GM19035 (cell line): ENCODE results near the gene TNFRSF25.

Source experiments
- ATAC-seq: cut with Tn5 transposase; IDR thresholded peaks from one replicate; pipeline ENCODE4 v1.9.1; 2021; ENCODE audit not compliant: unreplicated experiment

Gene TNFRSF25

DNA sequence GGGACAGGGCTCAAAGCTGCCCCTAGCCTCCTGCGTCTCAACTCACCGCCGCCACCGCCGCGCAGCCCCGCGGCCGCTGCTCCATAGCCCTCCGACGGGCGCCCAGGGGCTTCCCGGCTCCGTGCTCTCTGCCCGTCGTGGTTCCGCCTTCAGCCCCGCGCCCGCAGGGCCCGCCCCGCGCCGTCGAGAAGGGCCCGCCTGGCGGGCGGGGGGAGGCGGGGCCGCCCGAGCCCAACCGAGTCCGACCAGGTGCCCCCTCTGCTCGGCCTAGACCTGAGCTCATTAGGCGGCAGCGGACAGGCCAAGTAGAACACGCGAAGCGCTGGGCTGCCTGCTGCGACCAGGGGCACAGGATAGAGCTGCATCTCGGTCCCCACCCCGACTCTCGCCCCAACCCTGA is at the start of gene TNFRSF25:
TNFRSF25 (minus strand) TSS at position 151 of the 400 bp plus-strand sequence; CDS start at position 85, 66 bp downstream.
- no peak for ATAC-seq

GRCh38 chr1:6515771-6516170 is 49.8 kb upstream of the TNFRSF25 start:
- ATAC-seq: no peak

DNA sequence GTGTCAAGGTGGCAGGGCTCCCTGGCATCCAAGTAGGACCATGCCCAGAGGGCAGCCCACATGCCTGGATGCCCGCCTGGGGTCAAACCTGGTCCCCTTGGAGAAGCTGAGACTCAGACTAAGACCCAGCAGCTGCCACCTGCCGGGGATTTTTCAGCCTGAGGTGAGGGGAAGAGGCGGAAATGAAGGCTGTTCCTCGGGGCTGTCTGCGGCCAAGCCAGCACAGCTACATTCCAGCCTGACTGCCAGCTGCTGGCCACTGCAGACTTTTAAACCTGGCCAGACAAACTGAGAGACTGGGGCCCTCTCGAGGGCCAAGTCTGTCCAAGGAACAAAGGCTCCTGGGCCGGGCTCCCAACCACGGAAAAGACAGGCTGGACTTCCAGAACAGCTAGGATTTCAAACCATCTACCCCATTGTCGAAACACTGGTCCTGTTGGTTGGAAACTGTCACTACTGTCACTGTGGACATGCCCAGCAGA is 47.4 kb upstream of the TNFRSF25 start:
- ATAC-seq: no peak

- no peak for ATAC-seq
These were observed 46.9 kb upstream of the TNFRSF25 start for GRCh38 chr1:6512908-6513280.

GRCh38 chr1:6512245-6512907 is 46.4 kb upstream of the TNFRSF25 start:
- no peak for ATAC-seq

GRCh38 chr1:6511561-6512244 is 45.7 kb upstream of the TNFRSF25 start:
- no peak for ATAC-seq

- ATAC-seq: no peak
These were observed 45.1 kb upstream of the TNFRSF25 start for GRCh38 chr1:6511056-6511455.

GRCh38 chr1:6510493-6510892 is 44.5 kb upstream of the TNFRSF25 start:
- no peak for ATAC-seq

GRCh38 chr1:6509919-6510291 is 43.9 kb upstream of the TNFRSF25 start:
- ATAC-seq: no peak

DNA sequence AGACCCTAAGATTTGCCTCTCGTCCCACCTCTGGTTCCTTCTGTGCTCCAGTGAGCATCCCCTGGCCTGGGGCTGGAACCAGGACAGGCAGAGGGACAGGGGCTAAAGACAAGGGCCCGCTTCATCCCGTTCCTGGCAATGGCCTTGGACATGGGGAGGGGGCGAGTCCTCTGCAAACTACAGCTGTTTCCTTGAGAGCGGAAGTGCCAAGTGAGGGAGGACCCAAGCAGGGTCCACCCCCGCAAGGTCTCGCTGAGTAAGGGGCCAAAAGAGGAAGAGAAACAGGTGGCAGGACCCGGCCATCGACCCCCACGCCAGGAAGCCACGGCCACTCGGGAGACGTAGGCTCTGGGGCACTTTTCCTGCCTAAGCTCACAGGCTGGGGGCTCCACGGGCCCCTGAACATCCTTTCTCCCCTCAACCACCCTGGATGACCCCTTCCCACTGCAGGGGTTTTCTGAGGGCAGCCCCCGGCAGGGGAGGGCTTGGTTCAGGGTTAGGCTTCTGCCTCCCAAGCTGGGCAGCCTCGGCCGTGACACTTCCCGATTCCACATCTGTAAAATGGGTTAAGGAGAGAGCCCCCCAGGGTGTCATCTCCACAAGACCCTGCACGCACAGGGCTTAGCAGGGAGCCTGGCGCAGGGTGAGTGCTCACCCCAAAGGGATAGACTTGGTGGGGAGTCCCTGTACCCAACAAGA is 43.4 kb upstream of the TNFRSF25 start:
- no peak for ATAC-seq

DNA sequence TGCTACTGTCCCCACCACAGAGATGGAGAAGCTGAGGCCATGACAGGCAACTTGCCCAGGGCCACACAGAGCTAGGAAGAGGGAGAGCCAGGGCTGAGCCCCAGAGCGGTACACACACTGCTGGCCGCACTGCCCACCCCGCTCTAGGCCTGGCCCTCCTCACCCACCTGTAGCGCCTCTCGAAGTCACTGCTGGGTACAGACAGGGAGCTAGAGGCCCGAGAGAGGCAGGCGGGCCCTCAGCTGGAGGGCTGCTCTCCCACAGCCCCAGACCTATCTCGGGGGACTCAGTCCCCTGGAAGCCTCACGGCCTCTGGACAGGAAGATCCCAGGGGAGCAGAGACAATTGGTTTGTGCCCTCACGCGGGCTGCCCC is 42.8 kb upstream of the TNFRSF25 start:
- no peak for ATAC-seq

- ATAC-seq: no peak
These were observed 42.3 kb upstream of the TNFRSF25 start for GRCh38 chr1:6508154-6508815.

GRCh38 chr1:6507461-6507911 is 41.5 kb upstream of the TNFRSF25 start:
- ATAC-seq: no peak

DNA sequence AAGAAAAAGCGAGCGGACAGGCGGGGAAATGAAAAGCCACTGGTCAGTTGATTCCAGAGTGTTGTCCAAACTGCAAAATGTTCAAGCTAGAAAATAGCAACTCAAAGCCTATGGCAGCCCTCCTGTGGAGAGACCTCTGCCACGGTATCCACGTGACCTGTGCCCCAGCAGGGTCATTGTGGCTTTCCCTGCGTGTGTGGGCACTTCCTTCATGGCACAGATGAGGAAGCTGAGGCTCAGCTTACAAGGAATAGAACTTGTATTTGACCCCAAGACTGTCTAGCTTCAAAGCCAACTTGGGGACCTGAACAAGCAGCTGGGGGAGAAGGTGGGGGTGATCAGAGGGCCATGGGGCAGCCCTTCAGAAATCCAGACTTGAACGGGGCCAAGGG is 41.1 kb upstream of the TNFRSF25 start:
- ATAC-seq: no peak

GRCh38 chr1:6506210-6507036 is 40.5 kb upstream of the TNFRSF25 start:
- no peak for ATAC-seq

GRCh38 chr1:6505367-6506209 is 39.6 kb upstream of the TNFRSF25 start:
- no peak for ATAC-seq

DNA sequence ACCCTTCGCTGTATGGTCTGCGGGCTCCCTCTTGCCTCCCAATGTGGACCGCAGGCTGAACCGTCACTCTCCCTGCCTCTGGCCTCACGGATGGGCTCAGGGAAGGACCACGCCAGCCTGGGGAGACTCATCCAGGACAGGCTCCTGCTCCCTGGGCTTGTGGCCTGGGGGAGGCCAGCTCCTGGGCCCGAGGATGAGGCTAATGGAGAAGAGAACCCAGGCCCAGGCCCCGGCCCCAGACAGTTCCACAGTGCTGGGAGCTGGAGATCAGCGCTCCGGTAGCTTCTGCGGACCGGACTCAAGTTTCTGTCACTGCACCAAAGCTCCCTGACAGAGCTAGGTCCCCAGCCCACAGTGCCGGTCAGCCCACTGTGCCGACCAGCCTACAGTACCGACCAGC is 38.9 kb upstream of the TNFRSF25 start:
- ATAC-seq: no peak

DNA sequence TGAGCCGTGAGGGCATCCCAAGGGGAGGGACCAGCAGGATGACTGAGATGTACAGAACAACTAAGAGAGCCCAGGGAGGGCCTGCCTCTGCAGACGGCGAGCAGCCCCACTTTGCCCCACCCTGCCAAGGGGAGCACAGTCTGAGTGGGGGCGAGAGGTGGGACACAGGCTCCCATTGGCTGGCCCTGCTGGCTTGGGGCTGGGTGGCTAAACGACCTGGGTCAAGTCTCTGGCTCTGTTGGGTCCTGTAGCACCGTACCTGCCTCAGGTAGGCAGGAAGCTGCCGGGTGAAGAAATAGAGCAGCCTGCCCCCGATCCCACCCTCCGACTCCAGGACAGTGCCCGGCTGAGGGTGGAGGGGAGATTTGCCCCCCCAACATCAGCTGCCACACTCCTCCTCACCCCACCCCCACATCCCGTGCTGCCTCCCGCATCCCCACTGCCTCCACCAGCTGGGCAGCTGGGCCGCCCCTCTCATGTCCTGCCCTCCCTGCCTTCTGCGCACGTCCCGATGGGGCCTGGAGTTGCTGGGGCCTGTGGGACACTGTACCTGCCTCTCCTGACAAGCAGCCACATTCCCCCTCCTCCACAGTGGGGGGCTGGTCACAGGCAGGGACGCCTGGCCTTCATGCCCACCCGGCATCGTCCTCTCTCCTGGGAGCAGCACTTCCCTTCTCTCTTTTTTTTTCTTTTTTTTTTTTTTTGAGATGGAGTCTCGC is 38.1 kb upstream of the TNFRSF25 start:
- no peak for ATAC-seq
